GM12878 (cell line): ENCODE measurements around the gene MRRF. TPM values are rescaled to one million over a fixed set of nuclear protein-coding genes. Genes with fewer than 3 reads are reported as not detected.

Experiments used
- ATAC-seq: fragments of 200-7000 bp; cut with Tn5 transposase; 3 replicates; pipeline ENCODE4 v1.9.1; 2020; ENCODE audit warnings: mild to moderate bottlenecking, moderate library complexity
- BruUV-seq: library from RNA; stranded (reverse); fragments of 400-500 nt; replicated peaks from 2 replicates; lab custom pipeline; 2021; lab: Mats Ljungman, UMichigan
- CTCF ChIA-PET: fragments of 300-600 bp; sonication (Branson Sonifier 250); formaldehyde crosslinking; extraction: SDS; loops from one replicate; lab custom pipeline; 2021; ENCODE audit warnings: inconsistent platforms; lab: Yijun Ruan, JAX
- POLR2A ChIA-PET: fragments of 350-600 bp; formaldehyde crosslinking; extraction: SDS; loops from one replicate; lab custom pipeline; 2021; ENCODE audit warnings: inconsistent platforms; lab: Charles Lee
- RAD21 ChIA-PET: fragments of 300-600 bp; sonication (Branson Sonifier 250); formaldehyde crosslinking; loops from one replicate; lab custom pipeline; 2023; ENCODE audit warnings: antibody characterized with exemption; ENCODE audit not compliant: unreplicated experiment; lab: Charles Lee
- SMC1A ChIA-PET: fragments of 300-600 bp; sonication (Branson Sonifier 250); formaldehyde crosslinking; loops from one replicate; lab custom pipeline; 2023; ENCODE audit not compliant: unreplicated experiment, uncharacterized antibody; lab: Charles Lee
- DNase-seq: peaks from one replicate; pipeline ENCODE4 v3.0.0-alpha.2; 2011; ENCODE audit warnings: low read depth, low spot score
- FAIRE-seq: peaks from 3 replicates; lab custom pipeline; 2011; peaks lifted over from hg19 to GRCh38; lab: Jason Lieb, UNC
- H2AFZ ChIP-seq: 2 replicates; pipeline ENCODE4 v1.6.0; 2011; ENCODE audit warnings: low read depth, low read length, control low read depth; ENCODE audit not compliant: control insufficient read depth
- H3K27ac ChIP-seq: 2 replicates; pipeline ENCODE4 v1.5.1; 2011; ENCODE audit warnings: control low read depth; ENCODE audit not compliant: control insufficient read depth, insufficient read depth
- H3K27me3 ChIP-seq, 2 experiments: replicated peaks in 1 of 2; 2 replicates each; pipeline versions ENCODE4 v1.6.0 to v1.6.1; 2011; ENCODE audit warnings: low read length in 1 of 2; ENCODE audit not compliant: control insufficient read depth in 2 of 2, insufficient read depth in 2 of 2
- H3K36me3 ChIP-seq, 2 experiments: 2 replicates each; pipeline ENCODE4 v1.5.1; 2011; ENCODE audit warnings: low read length in 1 of 2; ENCODE audit not compliant: control insufficient read depth in 2 of 2, insufficient read depth in 2 of 2
- H3K4me1 ChIP-seq: 2 replicates; pipeline ENCODE4 v1.6.1; 2011; ENCODE audit warnings: mild to moderate bottlenecking, low read length, moderate library complexity, mixed read lengths; ENCODE audit not compliant: control insufficient read depth, insufficient read depth
- H3K4me2 ChIP-seq: 2 replicates; pipeline ENCODE4 v1.6.0; 2011; ENCODE audit warnings: control low read depth; ENCODE audit not compliant: control insufficient read depth, insufficient read depth
- H3K4me3 ChIP-seq: fragments of 200-600 bp; sonication (generic); 2 replicates; pipeline ENCODE4 v1.5.1; 2016
- H3K79me2 ChIP-seq: 2 replicates; pipeline ENCODE4 v1.6.0; 2011; ENCODE audit warnings: low read length; ENCODE audit not compliant: control insufficient read depth, insufficient read depth
- H3K9ac ChIP-seq: 2 replicates; pipeline ENCODE4 v1.8.0; 2011; ENCODE audit warnings: low read length, control low read depth, mixed read lengths; ENCODE audit not compliant: control insufficient read depth, insufficient read depth
- H3K9me3 ChIP-seq: replicated peaks from 3 replicates; pipeline ENCODE4 v1.5.1; 2011; ENCODE audit warnings: mild to moderate bottlenecking, low read length; ENCODE audit not compliant: control insufficient read depth, insufficient read depth
- H4K20me1 ChIP-seq: 2 replicates; pipeline ENCODE4 v1.6.0; 2011; ENCODE audit not compliant: control insufficient read depth, insufficient read depth
- BCL11A ChIP-seq: IDR thresholded peaks from 2 replicates; pipeline ENCODE4 v1.6.1; 2011; ENCODE audit warnings: low read depth, low read length
- CBX5 ChIP-seq: sonication (generic); IDR thresholded peaks from 2 replicates; pipeline ENCODE4 v1.6.1; 2016; ENCODE audit warnings: low read depth, moderate library complexity, mild to moderate bottlenecking, inconsistent platforms
- CHD2 ChIP-seq: IDR thresholded peaks from 2 replicates; pipeline ENCODE4 v1.6.1; 2011; ENCODE audit warnings: low read depth, low read length, improper control_type of control experiment, borderline replicate concordance
- CUX1 ChIP-seq: IDR thresholded peaks from 2 replicates; pipeline ENCODE4 v1.6.1; 2012; ENCODE audit warnings: improper control_type of control experiment, low read depth, low read length; ENCODE audit not compliant: insufficient replicate concordance
- HCFC1 ChIP-seq: fragments of 150-350 bp; IDR thresholded peaks from 2 replicates; pipeline ENCODE4 v1.6.1; 2014; ENCODE audit warnings: low read length
- JUNB ChIP-seq: IDR thresholded peaks from 2 replicates; pipeline ENCODE4 v1.6.1; 2016; ENCODE audit warnings: antibody characterized with exemption, mild to moderate bottlenecking
- SRF ChIP-seq, 2 experiments: IDR thresholded peaks; 2 replicates each; pipeline ENCODE4 v1.6.1; 2011; ENCODE audit warnings: low read depth in 2 of 2, low read length in 2 of 2, mild to moderate bottlenecking in 1 of 2, moderate library complexity in 1 of 2
- TAF1 ChIP-seq: IDR thresholded peaks from 2 replicates; pipeline ENCODE4 v1.6.1; 2011; ENCODE audit warnings: mild to moderate bottlenecking, low read depth, low read length, borderline replicate concordance
- ZNF24 ChIP-seq: fragments of 450-650 bp; IDR thresholded peaks from 2 replicates; pipeline ENCODE4 v1.6.1; 2017; ENCODE audit warnings: antibody characterized with exemption, mild to moderate bottlenecking
- WGBS: methylation state at CpG from one replicate; pipeline ENCODE4 v1.1.6; 2016; ENCODE audit warnings: low lambda C conversion rate; ENCODE audit not compliant: insufficient replicate concordance, insufficient coverage; ENCODE audit errors: missing lambda C conversion rate; 5-methylcytosine and 5-hydroxymethylcytosine counted together
- in situ Hi-C: fragments of 300-500 bp; cut with MboI; formaldehyde crosslinking; loops from 9 replicates; pipeline ENCODE4 v1.14.3; 2018; ENCODE audit warnings: mixed read lengths
- intact Hi-C: fragments of 100-400 bp; cut with micrococcal nuclease; formaldehyde crosslinking; loops from one replicate; pipeline ENCODE4 v1.14.2; 2022; ENCODE audit not compliant: unreplicated experiment
- polyA plus RNA-seq, 11 experiments: library from polyadenylated mRNA; depleted of rRNA in 4 of 11; unstranded in 6 of 11; stranded (reverse) in 5 of 11; fragments of >200 nt; fragmentation: Nextera tagmentation in 4 of 11; fragmentation: Illumina TruSeq in 1 of 11; extraction: Ambion mirVana in 4 of 11; extraction: Trizol in 1 of 11; gene quantifications; 1 replicate in 1 of 11; 2 replicates in 10 of 11; pipeline versions ENCODE4 v1.2.1 to v1.2.3, GENCODE V29; 2011 to 2016; ENCODE audit warnings: inconsistent platforms in 2 of 11, missing spikeins in 2 of 11, low read depth in 1 of 11
- total RNA-seq, 4 experiments: library from RNA; depleted of rRNA in 3 of 4; stranded (reverse); fragments of >200 nt in 3 of 4; fragmentation: Illumina TruSeq in 1 of 4; extraction: Trizol in 1 of 4; gene quantifications; 2 replicates each; pipeline versions ENCODE4 v1.2.1 to v1.2.3, GENCODE V29; 2013 to 2021
- TF ChIP-seq, protein P1 (sequence below): IDR thresholded peaks from 2 replicates; pipeline ENCODE4 v1.6.1; 2012; ENCODE audit warnings: mild to moderate bottlenecking, low read depth, low read length
- TF ChIP-seq, protein P2 (sequence below): fragments of 450-650 bp; IDR thresholded peaks from 2 replicates; pipeline ENCODE4 v1.6.1; 2016; ENCODE audit warnings: mild to moderate bottlenecking, moderate library complexity, borderline replicate concordance

Gene MRRF
- total and polyA plus RNA-seq, 10 of the 15 experiments (the other 5 are each of a cell fraction or from before 2014, with no cell fraction given), result 64.8 to 112 (median 76.4) TPM

GRCh38 chr9:122332644-122333043 is 68.0 kb downstream of the MRRF start:
- no TSS peak for BruUV-seq
- no peaks in the 10 kb centered on the region for H4K20me1 ChIP-seq
- no peak overlapping the region for H2AFZ ChIP-seq
- FAIRE-seq (no peak), ATAC-seq (no peak), DNase-seq (no peak)
- no peaks in the 10 kb centered on the region; a peak in 2 of 4 replicates for H3K36me3 ChIP-seq
- H3K4me2 ChIP-seq, result no peak overlapping the region
- ChIA-PET SMC1A (no interaction called here), CTCF (no interaction called here), POLR2A (no interaction called here), RAD21 (no interaction called here)
- H3K27me3 ChIP-seq, result no peaks in the 10 kb centered on the region
- H3K9me3 ChIP-seq, result no peaks in the 10 kb centered on the region
- no peaks in the 10 kb centered on the region for H3K79me2 ChIP-seq
- no peak overlapping the region for H3K27ac ChIP-seq
- no peak overlapping the region for H3K4me3 ChIP-seq
- H3K4me1 ChIP-seq, result no peaks in the 10 kb centered on the region
- no peak overlapping the region for H3K9ac ChIP-seq
- in situ Hi-C loops, result no loop called here
- intact Hi-C loops, result no loop called here
- WGBS, result 82% methylated on average over 7 of the region's 7 CpGs
- TF ChIP-seq SRF (IDR thresholded peaks at IDR 0.05; ENCODE audit: low read depth in 2 of 2, low read length in 2 of 2), result no peak
- no peak for TF ChIP-seq JUNB
- TF ChIP-seq BCL11A, result no peak
- no peak for TF ChIP-seq CHD2
- TF ChIP-seq CBX5, result no peak
- TF ChIP-seq, protein P1, sequence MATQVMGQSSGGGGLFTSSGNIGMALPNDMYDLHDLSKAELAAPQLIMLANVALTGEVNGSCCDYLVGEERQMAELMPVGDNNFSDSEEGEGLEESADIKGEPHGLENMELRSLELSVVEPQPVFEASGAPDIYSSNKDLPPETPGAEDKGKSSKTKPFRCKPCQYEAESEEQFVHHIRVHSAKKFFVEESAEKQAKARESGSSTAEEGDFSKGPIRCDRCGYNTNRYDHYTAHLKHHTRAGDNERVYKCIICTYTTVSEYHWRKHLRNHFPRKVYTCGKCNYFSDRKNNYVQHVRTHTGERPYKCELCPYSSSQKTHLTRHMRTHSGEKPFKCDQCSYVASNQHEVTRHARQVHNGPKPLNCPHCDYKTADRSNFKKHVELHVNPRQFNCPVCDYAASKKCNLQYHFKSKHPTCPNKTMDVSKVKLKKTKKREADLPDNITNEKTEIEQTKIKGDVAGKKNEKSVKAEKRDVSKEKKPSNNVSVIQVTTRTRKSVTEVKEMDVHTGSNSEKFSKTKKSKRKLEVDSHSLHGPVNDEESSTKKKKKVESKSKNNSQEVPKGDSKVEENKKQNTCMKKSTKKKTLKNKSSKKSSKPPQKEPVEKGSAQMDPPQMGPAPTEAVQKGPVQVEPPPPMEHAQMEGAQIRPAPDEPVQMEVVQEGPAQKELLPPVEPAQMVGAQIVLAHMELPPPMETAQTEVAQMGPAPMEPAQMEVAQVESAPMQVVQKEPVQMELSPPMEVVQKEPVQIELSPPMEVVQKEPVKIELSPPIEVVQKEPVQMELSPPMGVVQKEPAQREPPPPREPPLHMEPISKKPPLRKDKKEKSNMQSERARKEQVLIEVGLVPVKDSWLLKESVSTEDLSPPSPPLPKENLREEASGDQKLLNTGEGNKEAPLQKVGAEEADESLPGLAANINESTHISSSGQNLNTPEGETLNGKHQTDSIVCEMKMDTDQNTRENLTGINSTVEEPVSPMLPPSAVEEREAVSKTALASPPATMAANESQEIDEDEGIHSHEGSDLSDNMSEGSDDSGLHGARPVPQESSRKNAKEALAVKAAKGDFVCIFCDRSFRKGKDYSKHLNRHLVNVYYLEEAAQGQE, result no peak
- no peak for TF ChIP-seq CUX1
- no peak for TF ChIP-seq ZNF24
- no peak for TF ChIP-seq TAF1
- TF ChIP-seq HCFC1, result no peak
- TF ChIP-seq, protein P2, sequence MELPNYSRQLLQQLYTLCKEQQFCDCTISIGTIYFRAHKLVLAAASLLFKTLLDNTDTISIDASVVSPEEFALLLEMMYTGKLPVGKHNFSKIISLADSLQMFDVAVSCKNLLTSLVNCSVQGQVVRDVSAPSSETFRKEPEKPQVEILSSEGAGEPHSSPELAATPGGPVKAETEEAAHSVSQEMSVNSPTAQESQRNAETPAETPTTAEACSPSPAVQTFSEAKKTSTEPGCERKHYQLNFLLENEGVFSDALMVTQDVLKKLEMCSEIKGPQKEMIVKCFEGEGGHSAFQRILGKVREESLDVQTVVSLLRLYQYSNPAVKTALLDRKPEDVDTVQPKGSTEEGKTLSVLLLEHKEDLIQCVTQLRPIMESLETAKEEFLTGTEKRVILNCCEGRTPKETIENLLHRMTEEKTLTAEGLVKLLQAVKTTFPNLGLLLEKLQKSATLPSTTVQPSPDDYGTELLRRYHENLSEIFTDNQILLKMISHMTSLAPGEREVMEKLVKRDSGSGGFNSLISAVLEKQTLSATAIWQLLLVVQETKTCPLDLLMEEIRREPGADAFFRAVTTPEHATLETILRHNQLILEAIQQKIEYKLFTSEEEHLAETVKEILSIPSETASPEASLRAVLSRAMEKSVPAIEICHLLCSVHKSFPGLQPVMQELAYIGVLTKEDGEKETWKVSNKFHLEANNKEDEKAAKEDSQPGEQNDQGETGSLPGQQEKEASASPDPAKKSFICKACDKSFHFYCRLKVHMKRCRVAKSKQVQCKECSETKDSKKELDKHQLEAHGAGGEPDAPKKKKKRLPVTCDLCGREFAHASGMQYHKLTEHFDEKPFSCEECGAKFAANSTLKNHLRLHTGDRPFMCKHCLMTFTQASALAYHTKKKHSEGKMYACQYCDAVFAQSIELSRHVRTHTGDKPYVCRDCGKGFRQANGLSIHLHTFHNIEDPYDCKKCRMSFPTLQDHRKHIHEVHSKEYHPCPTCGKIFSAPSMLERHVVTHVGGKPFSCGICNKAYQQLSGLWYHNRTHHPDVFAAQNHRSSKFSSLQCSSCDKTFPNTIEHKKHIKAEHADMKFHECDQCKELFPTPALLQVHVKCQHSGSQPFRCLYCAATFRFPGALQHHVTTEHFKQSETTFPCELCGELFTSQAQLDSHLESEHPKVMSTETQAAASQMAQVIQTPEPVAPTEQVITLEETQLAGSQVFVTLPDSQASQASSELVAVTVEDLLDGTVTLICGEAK, result no peak
